B cell (primary cell): ENCODE measurements around the gene SRGAP2B. TPM values are rescaled to one million over a fixed set of nuclear protein-coding genes. Genes with fewer than 3 reads are reported as not detected.
"Not testable (repeated sequence)": the region's sequence is repeated elsewhere in the genome, so short reads cannot be mapped to it uniquely, and the experiment has no call there.

Source experiments
- ATAC-seq: fragments of 200-7000 bp; cut with Tn5 transposase; one replicate; pipeline ENCODE4 v1.10.0; 2021; ENCODE audit warnings: low read depth, mild to moderate bottlenecking, moderate number of reproducible peaks, moderate library complexity
- CTCF ChIA-PET: fragments of 350-600 bp; sonication (Branson Sonifier 250); formaldehyde crosslinking; loops from one replicate; lab custom pipeline; 2021; ENCODE audit warnings: antibody characterized with exemption, inconsistent platforms; lab: Charles Lee
- POLR2A ChIA-PET: fragments of 350-600 bp; sonication (Branson Sonifier 250); formaldehyde crosslinking; loops from one replicate; lab custom pipeline; 2021; ENCODE audit warnings: antibody characterized with exemption; lab: Charles Lee
- DNase-seq: peaks from one replicate; pipeline ENCODE4 v3.0.0; 2013
- H2AFZ ChIP-seq: 2 replicates; pipeline ENCODE4 v1.6.1; 2012; ENCODE audit warnings: mild to moderate bottlenecking, low read depth, low read length; ENCODE audit not compliant: insufficient read depth, poor library complexity, severe bottlenecking
- H3K27ac ChIP-seq, 2 donors: 1 replicate in 1 of 2; 2 replicates in 1 of 2; pipeline ENCODE4 v1.5.1; 2012 to 2013; ENCODE audit warnings: low read length in 2 of 2, mild to moderate bottlenecking in 2 of 2, moderate library complexity in 1 of 2
- H3K27me3 ChIP-seq, 4 experiments: fragments of 200-600 bp in 1 of 4; sonication (generic) in 1 of 4; replicated peaks in 1 of 4; 1 replicate in 2 of 4; 2 replicates in 2 of 4; pipeline versions ENCODE4 v1.6.1 to v1.7.0; 2013 to 2016; ENCODE audit warnings: low read length in 3 of 4, mild to moderate bottlenecking in 2 of 4, mixed read lengths in 1 of 4, moderate library complexity in 1 of 4; ENCODE audit not compliant: insufficient read depth in 4 of 4, control insufficient read depth in 3 of 4; ENCODE audit errors: control extremely low read depth in 1 of 4
- H3K36me3 ChIP-seq, 2 experiments: replicated peaks in 1 of 2; 1 replicate in 1 of 2; 2 replicates in 1 of 2; pipeline versions ENCODE4 v1.6.1 to v1.7.1; 2013; ENCODE audit warnings: low read length in 1 of 2; ENCODE audit not compliant: insufficient read depth in 2 of 2, control insufficient read depth in 1 of 2; ENCODE audit errors: control extremely low read depth in 1 of 2, extremely low read depth in 1 of 2
- H3K4me1 ChIP-seq, 2 donors: fragments of 200-600 bp in 1 of 2; sonication (generic) in 1 of 2; 1 replicate in 1 of 2; 2 replicates in 1 of 2; pipeline versions ENCODE4 v1.5.1 to v1.6.1; 2013 to 2017; ENCODE audit warnings: low read length in 2 of 2; ENCODE audit not compliant: control insufficient read depth in 2 of 2, insufficient read depth in 2 of 2
- H3K4me2 ChIP-seq: replicated peaks from 2 replicates; pipeline ENCODE3; 2012; ENCODE audit warnings: mild to moderate bottlenecking, low read depth, low read length; ENCODE audit not compliant: poor library complexity, severe bottlenecking
- H3K4me3 ChIP-seq, 5 experiments: fragments of 200-600 bp in 1 of 5; sonication (generic) in 1 of 5; 1 replicate in 3 of 5; 2 replicates in 2 of 5; pipeline versions ENCODE4 v1.5.1 to v1.7.0; 2011 to 2016; ENCODE audit warnings: low read length in 4 of 5, mild to moderate bottlenecking in 4 of 5, low read depth in 2 of 5, control low read depth in 1 of 5, moderate library complexity in 1 of 5; ENCODE audit not compliant: insufficient read depth in 1 of 5; ENCODE audit errors: control extremely low read depth in 1 of 5, extremely low read depth in 1 of 5
- H3K79me2 ChIP-seq: fragments of 200-600 bp; sonication (generic); one replicate; pipeline ENCODE4 v1.6.0; 2016; ENCODE audit warnings: low read length; ENCODE audit not compliant: control insufficient read depth, insufficient read depth
- H3K9ac ChIP-seq: fragments of 200-600 bp; sonication (generic); 2 replicates; pipeline ENCODE4 v1.6.1; 2017; ENCODE audit warnings: mild to moderate bottlenecking, low read length, moderate library complexity
- H3K9me3 ChIP-seq, 3 donors: one replicate each; pipeline versions ENCODE4 v1.6.1 to v1.7.1; 2013; ENCODE audit warnings: low read length in 2 of 3; ENCODE audit not compliant: control insufficient read depth in 2 of 3, insufficient read depth in 1 of 3; ENCODE audit errors: control extremely low read depth in 1 of 3
- H4K20me1 ChIP-seq: 2 replicates; pipeline ENCODE4 v1.6.0; 2012; ENCODE audit warnings: mild to moderate bottlenecking, low read length; ENCODE audit not compliant: insufficient read depth, control insufficient read depth, poor library complexity, severe bottlenecking
- H3K27ac Mint-ChIP-seq: one replicate; pipeline ENCODE4 v1.8.0; 2021; ENCODE audit warnings: mixed read lengths
- H3K27me3 Mint-ChIP-seq: one replicate; pipeline ENCODE4 v1.8.0; 2021; ENCODE audit warnings: mixed read lengths
- H3K4me1 Mint-ChIP-seq: one replicate; pipeline ENCODE4 v1.8.0; 2021; ENCODE audit warnings: mixed read lengths
- H3K4me3 Mint-ChIP-seq: one replicate; pipeline ENCODE4 v1.8.0; 2021; ENCODE audit warnings: mixed read lengths
- H3K9me3 Mint-ChIP-seq: one replicate; pipeline ENCODE4 v1.8.0; 2022; ENCODE audit warnings: mixed read lengths; ENCODE audit not compliant: insufficient read depth
- WGBS: methylation state at CpG from one replicate; pipeline ENCODE4 v1.1.5; 2013; ENCODE audit warnings: missing lambda C conversion rate; ENCODE audit not compliant: insufficient coverage; 5-methylcytosine and 5-hydroxymethylcytosine counted together
- intact Hi-C: fragments of 100-400 bp; cut with micrococcal nuclease; formaldehyde crosslinking; loops from one replicate; pipeline ENCODE4 v1.10.0; 2022
- polyA plus RNA-seq: library from polyadenylated mRNA; depleted of rRNA; stranded (reverse); fragments of >200 nt; gene quantifications from 2 replicates; pipeline ENCODE4 v1.2.3, GENCODE V29; 2012
- total RNA-seq, 2 donors: library from RNA; stranded (reverse); fragments of 120-200 nt in 1 of 2; gene quantifications; 1 replicate in 1 of 2; 2 replicates in 1 of 2; pipeline versions ENCODE4 v1.2.3 to v1.2.4, GENCODE V29; 2013 to 2022

SRGAP2B gene
- total and polyA plus RNA-seq, 2 donors (not counting 1 experiment from before 2014, with no cell fraction given) = 3.0 to 36.5 TPM

DNA sequence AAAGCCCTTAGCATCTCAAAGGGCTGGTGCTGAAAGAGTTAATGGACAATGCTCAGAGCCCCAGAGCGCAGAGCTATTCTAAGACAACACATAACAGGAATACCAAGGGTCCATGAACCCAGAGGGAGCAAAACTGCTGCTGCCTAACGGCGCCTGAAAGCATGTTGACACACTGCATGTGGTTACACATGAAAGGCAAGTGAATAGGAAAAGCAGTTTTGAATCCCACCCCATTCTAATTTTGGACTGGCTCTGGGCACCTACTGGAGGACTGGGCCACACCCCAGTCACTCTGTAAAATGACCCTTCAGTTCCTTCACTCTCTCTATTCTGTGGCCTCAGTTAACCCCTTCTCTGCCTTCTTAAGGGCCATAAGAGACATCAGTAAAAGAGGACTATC, 123.2 kb downstream of the SRGAP2B start:
- H3K79me2 ChIP-seq, H3K9me3 Mint-ChIP-seq, intact Hi-C loops, H3K4me3 ChIP-seq, H3K4me1 Mint-ChIP-seq, H3K27me3 ChIP-seq, H3K4me1 ChIP-seq, H4K20me1 ChIP-seq, H3K9me3 ChIP-seq, H3K9ac ChIP-seq, H2AFZ ChIP-seq, ATAC-seq, H3K36me3 ChIP-seq, H3K4me3 Mint-ChIP-seq, DNase-seq, H3K4me2 ChIP-seq, POLR2A ChIA-PET, H3K27ac ChIP-seq, CTCF ChIA-PET, H3K27me3 Mint-ChIP-seq, H3K27ac Mint-ChIP-seq: not testable (repeated sequence)
- WGBS = no CpG with 5 or more reads among the region's 3 CpGs

DNA sequence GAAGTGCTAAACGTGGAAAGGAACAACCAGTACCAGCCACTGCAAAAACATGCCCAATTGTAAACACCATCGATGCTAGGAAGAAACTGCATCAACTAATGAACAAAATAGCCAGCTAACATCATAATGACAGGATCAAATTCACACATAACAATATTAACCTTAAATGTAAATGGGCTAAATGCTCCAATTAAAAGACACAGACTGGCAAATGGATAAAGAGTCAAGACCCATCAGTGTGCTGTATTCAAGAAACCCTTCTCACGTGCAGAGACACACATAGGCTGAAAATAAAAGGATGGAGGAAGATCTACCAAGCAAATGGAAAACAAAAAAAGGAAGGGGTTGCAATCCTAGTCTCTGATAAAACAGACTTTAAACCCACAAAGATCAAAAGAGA, 128.6 kb downstream of the SRGAP2B start:
- H3K4me1 ChIP-seq, POLR2A ChIA-PET, H3K9me3 Mint-ChIP-seq, DNase-seq, H3K79me2 ChIP-seq, H3K4me1 Mint-ChIP-seq, H4K20me1 ChIP-seq, H3K4me2 ChIP-seq, H2AFZ ChIP-seq, ATAC-seq, H3K4me3 ChIP-seq, H3K9ac ChIP-seq, H3K9me3 ChIP-seq, CTCF ChIA-PET, H3K36me3 ChIP-seq, H3K27me3 ChIP-seq, H3K27ac ChIP-seq, intact Hi-C loops, H3K27me3 Mint-ChIP-seq, H3K27ac Mint-ChIP-seq, H3K4me3 Mint-ChIP-seq: not testable (repeated sequence)
- 60% methylated on average over 1 of the region's 3 CpGs for WGBS

DNA sequence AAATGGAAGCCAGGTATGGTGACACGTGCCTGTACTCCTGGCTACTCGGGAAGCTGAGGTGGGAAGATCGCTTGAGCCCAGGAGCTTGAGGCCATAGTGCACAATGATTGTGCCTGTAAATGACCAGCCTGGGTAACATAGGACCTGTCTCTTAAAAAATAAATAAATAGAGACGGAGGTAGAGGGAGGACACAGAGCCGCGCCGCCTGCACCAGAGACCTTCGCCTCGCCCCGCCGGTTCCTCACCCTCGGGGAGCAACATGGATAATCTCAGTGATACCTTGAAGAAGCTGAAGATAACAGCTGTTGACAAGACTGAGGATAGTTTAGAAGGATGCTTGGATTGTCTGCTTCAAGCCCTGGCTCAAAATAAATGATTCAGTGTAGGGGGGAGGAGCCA, 130.4 kb downstream of the SRGAP2B start:
- H3K79me2 ChIP-seq, H3K9ac ChIP-seq, H3K27me3 Mint-ChIP-seq, H3K27me3 ChIP-seq, H4K20me1 ChIP-seq, POLR2A ChIA-PET, H3K36me3 ChIP-seq, H3K27ac Mint-ChIP-seq, H3K9me3 ChIP-seq, H2AFZ ChIP-seq, DNase-seq, intact Hi-C loops, H3K4me3 ChIP-seq, H3K4me2 ChIP-seq, H3K4me3 Mint-ChIP-seq, H3K9me3 Mint-ChIP-seq, H3K4me1 ChIP-seq, H3K4me1 Mint-ChIP-seq, CTCF ChIA-PET, ATAC-seq, H3K27ac ChIP-seq: not testable (repeated sequence)
- no CpG with 5 or more reads among the region's 12 CpGs for WGBS

DNA sequence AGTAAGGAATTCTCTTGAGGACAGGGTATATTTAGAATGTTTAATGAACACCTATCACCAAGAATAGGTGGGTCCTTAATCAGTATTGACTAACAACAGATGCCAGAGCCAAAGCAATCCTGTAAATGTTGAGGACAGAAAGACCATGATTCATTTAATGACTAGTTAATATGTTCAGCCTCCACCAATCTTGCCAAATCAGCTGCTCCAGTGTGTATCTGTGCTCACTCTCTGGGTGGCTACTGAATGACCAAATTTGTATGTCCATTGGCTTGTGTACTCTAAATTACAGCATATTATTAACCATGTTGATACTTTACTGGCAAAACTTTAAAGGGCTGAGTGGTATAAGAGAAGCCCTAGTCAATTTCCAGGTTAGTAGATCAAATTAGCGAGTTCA, 130.9 kb downstream of the SRGAP2B start:
- POLR2A ChIA-PET, CTCF ChIA-PET, H3K27ac ChIP-seq, ATAC-seq, H3K9me3 Mint-ChIP-seq, H3K4me1 ChIP-seq, H2AFZ ChIP-seq, H3K4me3 Mint-ChIP-seq, intact Hi-C loops, H3K4me2 ChIP-seq, H3K27me3 ChIP-seq, H3K27ac Mint-ChIP-seq, H3K4me3 ChIP-seq, H3K36me3 ChIP-seq, H3K79me2 ChIP-seq, H3K9ac ChIP-seq, H3K4me1 Mint-ChIP-seq, H3K9me3 ChIP-seq, H4K20me1 ChIP-seq, H3K27me3 Mint-ChIP-seq, DNase-seq: not testable (repeated sequence)
- no CpG with 5 or more reads among the region's 1 CpG for WGBS
